Choroid plexus epithelial cell (primary cell): ENCODE measurements around the gene STAU1.
"Not testable (repeated sequence)": the region's sequence is repeated elsewhere in the genome, so short reads cannot be mapped to it uniquely, and the experiment has no call there.

ENCODE experiments used
- DNase-seq: peaks from one replicate; pipeline ENCODE4 v3.0.0-alpha.2; 2010; ENCODE audit warnings: low read depth
- H3K4me3 ChIP-seq: 2 replicates; pipeline ENCODE4 v1.5.1; 2011; ENCODE audit warnings: low read depth, mild to moderate bottlenecking, control low read depth, low read length, moderate library complexity
- TF ChIP-seq, protein P1 (sequence below): conservative IDR thresholded peaks from 2 replicates; pipeline ENCODE4 v1.5.1; 2011; ENCODE audit warnings: low read depth, mild to moderate bottlenecking, control low read depth, inconsistent platforms, low read length, moderate library complexity

STAU1 gene

GRCh38 chr20:49118307-49118706 lies 69.8 kb downstream of the STAU1 start:
- TF ChIP-seq, protein P1, sequence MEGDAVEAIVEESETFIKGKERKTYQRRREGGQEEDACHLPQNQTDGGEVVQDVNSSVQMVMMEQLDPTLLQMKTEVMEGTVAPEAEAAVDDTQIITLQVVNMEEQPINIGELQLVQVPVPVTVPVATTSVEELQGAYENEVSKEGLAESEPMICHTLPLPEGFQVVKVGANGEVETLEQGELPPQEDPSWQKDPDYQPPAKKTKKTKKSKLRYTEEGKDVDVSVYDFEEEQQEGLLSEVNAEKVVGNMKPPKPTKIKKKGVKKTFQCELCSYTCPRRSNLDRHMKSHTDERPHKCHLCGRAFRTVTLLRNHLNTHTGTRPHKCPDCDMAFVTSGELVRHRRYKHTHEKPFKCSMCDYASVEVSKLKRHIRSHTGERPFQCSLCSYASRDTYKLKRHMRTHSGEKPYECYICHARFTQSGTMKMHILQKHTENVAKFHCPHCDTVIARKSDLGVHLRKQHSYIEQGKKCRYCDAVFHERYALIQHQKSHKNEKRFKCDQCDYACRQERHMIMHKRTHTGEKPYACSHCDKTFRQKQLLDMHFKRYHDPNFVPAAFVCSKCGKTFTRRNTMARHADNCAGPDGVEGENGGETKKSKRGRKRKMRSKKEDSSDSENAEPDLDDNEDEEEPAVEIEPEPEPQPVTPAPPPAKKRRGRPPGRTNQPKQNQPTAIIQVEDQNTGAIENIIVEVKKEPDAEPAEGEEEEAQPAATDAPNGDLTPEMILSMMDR, result no peak
- no peak for DNase-seq
- no peak overlapping the region for H3K4me3 ChIP-seq

DNA sequence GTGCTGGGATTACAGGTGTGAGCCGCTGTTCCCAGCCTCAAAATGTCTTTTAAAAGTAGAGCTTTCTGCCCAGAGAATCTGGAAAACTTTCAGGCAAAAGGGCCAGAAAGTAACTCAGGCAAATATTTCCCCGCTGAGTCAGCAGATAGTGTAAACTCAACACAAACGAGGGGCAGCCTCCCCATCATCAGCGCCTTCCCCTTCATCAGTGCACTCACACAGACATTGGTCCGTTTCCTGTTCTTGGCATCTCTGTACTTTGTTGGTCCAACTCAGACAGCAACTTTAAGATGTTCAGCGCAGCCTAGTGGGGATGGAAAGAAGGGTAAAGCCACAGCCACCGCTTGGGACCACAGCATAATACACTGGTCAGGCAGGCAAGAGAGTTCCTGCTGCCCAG lies 72.6 kb downstream of the STAU1 start:
- peak; percentile 52 for DNase-seq
- H3K4me3 ChIP-seq, result no peak overlapping the region
- TF ChIP-seq, protein P1, result peak; percentile 46

- H3K4me3 ChIP-seq, result no peak overlapping the region
- peak; percentile 65 for DNase-seq
- TF ChIP-seq, protein P1, result no peak
These were observed 75.4 kb downstream of the STAU1 start for GRCh38 chr20:49112596-49113274.

- H3K4me3 ChIP-seq, result no peak overlapping the region
- TF ChIP-seq, protein P1, result no peak
- DNase-seq, result no peak
These were observed 77.1 kb downstream of the STAU1 start for GRCh38 chr20:49110767-49111694.

DNA sequence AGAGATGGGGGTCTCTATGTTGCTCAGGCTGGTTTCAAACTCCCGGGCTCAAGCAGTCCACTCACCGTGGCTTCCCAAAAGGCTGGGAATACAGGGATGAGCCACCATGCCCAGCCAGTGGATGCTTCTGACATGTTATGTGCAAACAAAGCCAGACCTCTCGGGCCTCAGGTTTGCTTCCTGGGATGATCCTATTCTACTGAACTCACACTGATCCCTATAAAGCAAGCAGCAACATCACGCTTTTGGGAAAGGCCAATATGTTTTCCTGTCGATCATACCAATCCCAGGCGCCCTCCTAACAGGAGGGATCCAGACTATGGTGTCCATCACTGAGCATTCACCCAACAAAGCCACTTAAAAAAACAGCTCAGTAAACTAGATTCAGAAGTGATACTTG lies 81.8 kb downstream of the STAU1 start:
- no peak overlapping the region for H3K4me3 ChIP-seq
- TF ChIP-seq, protein P1, result no peak
- DNase-seq, result no peak

- H3K4me3 ChIP-seq, DNase-seq: not testable (repeated sequence)
These were observed 83.1 kb downstream of the STAU1 start for GRCh38 chr20:49104979-49105547.

- H3K4me3 ChIP-seq, result no peak overlapping the region
- TF ChIP-seq, protein P1, result no peak
- DNase-seq, result no peak
These were observed 83.8 kb downstream of the STAU1 start for GRCh38 chr20:49104365-49104648.
